Activated gamma-delta T cell (primary cell): Measurements from ENCODE around the gene TSEN2.
"Not testable (repeated sequence)": the region's sequence is repeated elsewhere in the genome, so short reads cannot be mapped to it uniquely, and the experiment has no call there.

Experiments used
- DNase-seq: peaks from one replicate; lab custom pipeline; 2025; lab: John Stamatoyannopoulos, UW
- total RNA-seq, 2 donors: gene quantifications; one replicate each; lab custom pipeline; 2026; lab: John Stamatoyannopoulos, UW

The TSEN2 gene
- total RNA-seq: 16.9 to 25.5 reads per million in 2 donors

- peak; percentile 95 for DNase-seq
Observed at GRCh38 chr3:12484198-12484982, at the start of gene TSEN2. TSEN2 (plus strand) TSS chr3:12484480; CDS start chr3:12489801, 5,321 bp downstream.

- no peak for DNase-seq
Observed at GRCh38 chr3:12436514-12437220, 47.6 kb upstream of the TSEN2 start.

GRCh38 chr3:12437221-12437605, 47.1 kb upstream of the TSEN2 start:
- no peak for DNase-seq

GRCh38 chr3:12437861-12438260, 46.4 kb upstream of the TSEN2 start:
- DNase-seq: no peak

- no peak for DNase-seq
Observed at GRCh38 chr3:12438318-12438717, 46.0 kb upstream of the TSEN2 start.

GRCh38 chr3:12439161-12439940, 44.9 kb upstream of the TSEN2 start:
- DNase-seq: no peak

- no peak for DNase-seq
Observed at GRCh38 chr3:12440927-12441714, 43.2 kb upstream of the TSEN2 start.

GRCh38 chr3:12442654-12443501, 41.4 kb upstream of the TSEN2 start:
- DNase-seq: no peak

- DNase-seq: no peak
Observed at GRCh38 chr3:12443781-12444522, 40.3 kb upstream of the TSEN2 start.

GRCh38 chr3:12444582-12445471, 39.5 kb upstream of the TSEN2 start:
- no peak for DNase-seq

GRCh38 chr3:12445523-12446240, 38.6 kb upstream of the TSEN2 start:
- no peak for DNase-seq

- DNase-seq: no peak
Observed at GRCh38 chr3:12446298-12446697, 38.0 kb upstream of the TSEN2 start.

- DNase-seq: no peak
Observed at GRCh38 chr3:12447075-12447474, 37.2 kb upstream of the TSEN2 start.

- DNase-seq: not testable (repeated sequence)
Observed at GRCh38 chr3:12448404-12449202, 35.7 kb upstream of the TSEN2 start.

- DNase-seq: no peak
Observed at GRCh38 chr3:12449889-12450682, 34.2 kb upstream of the TSEN2 start.

- no peak for DNase-seq
Observed at GRCh38 chr3:12451481-12451880, 32.8 kb upstream of the TSEN2 start.

GRCh38 chr3:12451960-12452359, 32.3 kb upstream of the TSEN2 start:
- DNase-seq: no peak
